GM12865 (cell line): ENCODE results near the gene TMEM9B.

ENCODE experiments used
- DNase-seq: peaks from one replicate; pipeline ENCODE4 v3.0.0; 2010; ENCODE audit warnings: low read depth
- H3K4me3 ChIP-seq: 2 replicates; pipeline ENCODE4 v1.5.1; 2011; ENCODE audit warnings: mild to moderate bottlenecking, low read depth, low read length, control low read depth
- TF ChIP-seq, protein P1 (sequence below): IDR thresholded peaks from 2 replicates; pipeline ENCODE4 v1.5.1; 2011; ENCODE audit warnings: low read length, control low read depth, low read depth, inconsistent platforms; ENCODE audit not compliant: insufficient read depth; ENCODE audit errors: missing control alignments

The TMEM9B gene

DNA sequence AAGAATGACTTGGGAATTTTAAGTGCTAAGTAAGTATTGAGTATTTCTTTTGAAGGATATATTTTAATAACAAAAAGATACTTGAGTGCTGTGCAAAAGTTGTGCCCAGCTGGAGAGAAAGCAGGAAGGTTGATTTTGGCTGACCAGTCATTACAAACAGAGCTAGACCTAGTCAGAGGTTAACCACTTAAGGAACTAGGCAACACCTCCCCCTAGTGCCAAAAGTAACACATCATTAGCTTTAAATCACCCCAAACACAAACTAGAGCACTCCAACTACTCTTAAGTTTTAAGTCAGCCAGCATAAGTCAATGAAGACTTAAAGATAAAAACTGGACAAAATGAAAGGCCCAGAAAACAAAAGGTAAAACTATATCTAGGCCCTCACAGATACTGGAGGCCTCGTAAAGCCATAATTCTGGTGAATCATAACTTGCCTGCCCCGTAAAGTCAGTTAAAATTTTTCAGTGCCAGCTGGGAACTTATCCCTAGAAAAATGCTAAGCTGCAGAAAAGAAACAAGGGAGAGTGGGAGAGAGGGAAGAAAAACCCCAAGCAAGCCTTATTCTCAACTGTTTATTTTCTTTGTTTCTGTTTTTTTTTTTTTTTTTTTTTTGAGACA, 4.6 kb downstream of the TMEM9B start:
- H3K4me3 ChIP-seq, result no peak overlapping the region
- TF ChIP-seq, protein P1, sequence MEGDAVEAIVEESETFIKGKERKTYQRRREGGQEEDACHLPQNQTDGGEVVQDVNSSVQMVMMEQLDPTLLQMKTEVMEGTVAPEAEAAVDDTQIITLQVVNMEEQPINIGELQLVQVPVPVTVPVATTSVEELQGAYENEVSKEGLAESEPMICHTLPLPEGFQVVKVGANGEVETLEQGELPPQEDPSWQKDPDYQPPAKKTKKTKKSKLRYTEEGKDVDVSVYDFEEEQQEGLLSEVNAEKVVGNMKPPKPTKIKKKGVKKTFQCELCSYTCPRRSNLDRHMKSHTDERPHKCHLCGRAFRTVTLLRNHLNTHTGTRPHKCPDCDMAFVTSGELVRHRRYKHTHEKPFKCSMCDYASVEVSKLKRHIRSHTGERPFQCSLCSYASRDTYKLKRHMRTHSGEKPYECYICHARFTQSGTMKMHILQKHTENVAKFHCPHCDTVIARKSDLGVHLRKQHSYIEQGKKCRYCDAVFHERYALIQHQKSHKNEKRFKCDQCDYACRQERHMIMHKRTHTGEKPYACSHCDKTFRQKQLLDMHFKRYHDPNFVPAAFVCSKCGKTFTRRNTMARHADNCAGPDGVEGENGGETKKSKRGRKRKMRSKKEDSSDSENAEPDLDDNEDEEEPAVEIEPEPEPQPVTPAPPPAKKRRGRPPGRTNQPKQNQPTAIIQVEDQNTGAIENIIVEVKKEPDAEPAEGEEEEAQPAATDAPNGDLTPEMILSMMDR, result peak; percentile 67
- DNase-seq, result peak; percentile 87

DNA sequence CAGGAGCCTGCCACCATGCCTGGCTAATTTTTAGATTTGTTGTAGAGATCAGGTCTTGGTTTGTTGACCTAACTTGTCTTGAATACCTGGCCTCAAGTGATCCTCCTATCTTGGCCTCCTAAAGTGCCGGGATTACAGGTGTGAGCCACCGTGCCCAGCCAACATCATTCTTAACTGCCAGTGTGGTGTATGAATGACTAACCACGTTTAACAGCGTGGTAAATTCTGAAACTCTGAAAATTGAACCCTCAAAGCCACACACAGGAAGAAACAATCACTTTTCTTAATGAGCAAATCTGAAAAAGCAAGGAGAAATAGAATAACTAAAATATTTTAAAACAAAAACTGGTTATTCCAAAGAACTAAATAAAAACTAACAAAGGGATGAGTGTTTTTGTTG, 7.4 kb downstream of the TMEM9B start:
- TF ChIP-seq, protein P1, result no peak
- no peak for DNase-seq
- H3K4me3 ChIP-seq, result no peak overlapping the region

DNA sequence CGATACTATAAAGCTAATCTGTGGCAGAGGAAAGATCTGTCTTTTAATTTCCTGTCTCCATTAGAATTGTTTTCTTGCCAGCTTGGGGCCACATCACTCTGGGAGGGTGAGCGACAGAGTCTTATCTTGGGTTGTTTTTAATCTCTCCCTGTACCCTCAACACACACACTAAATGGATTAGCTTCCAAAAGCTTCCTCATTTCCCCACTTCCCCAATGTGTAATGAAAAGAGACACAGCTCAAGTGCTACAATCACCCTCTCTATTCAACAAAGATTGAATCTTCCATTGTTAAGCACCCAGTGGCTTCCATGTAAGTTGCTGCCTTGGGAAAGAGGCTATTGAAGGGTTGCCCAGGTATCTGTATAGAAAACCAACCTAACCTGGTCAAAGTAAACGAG, 15.4 kb downstream of the TMEM9B start:
- TF ChIP-seq, protein P1, result no peak
- DNase-seq, result no peak
- no peak overlapping the region for H3K4me3 ChIP-seq

DNA sequence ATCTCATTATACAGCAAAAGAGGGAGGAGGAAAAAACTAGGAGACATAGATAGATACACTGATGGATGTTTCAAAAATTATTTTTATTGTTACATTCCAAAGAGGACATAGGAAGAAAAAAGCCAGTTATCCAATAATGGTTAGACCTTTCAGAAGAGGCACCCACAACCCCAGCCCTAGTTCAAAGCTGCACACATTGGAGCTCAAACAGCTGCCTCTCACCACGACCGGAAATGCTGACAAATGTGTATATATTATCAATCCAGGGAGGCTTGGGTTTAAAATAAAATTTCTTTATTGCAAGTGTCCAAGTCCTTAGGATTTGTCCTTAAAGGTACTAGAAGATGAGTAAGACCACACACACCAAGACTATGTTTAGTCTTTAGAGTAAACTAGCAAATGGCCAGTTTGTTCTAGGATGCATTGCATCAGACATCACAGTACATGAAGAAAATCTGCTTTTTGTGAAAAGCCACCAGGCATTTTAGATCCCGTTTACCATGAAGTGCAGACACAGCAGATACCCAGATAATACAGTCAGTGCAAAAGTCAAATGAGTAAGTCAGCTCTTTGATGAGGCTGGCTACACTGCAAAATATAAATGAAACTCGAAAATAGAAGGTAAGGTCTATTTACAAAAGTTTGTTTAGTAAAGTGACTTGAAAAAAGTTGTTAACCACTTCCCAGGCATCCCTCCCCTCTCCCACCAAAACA, 16.9 kb downstream of the TMEM9B start:
- no peak overlapping the region for H3K4me3 ChIP-seq
- TF ChIP-seq, protein P1, result no peak
- DNase-seq, result no peak

DNA sequence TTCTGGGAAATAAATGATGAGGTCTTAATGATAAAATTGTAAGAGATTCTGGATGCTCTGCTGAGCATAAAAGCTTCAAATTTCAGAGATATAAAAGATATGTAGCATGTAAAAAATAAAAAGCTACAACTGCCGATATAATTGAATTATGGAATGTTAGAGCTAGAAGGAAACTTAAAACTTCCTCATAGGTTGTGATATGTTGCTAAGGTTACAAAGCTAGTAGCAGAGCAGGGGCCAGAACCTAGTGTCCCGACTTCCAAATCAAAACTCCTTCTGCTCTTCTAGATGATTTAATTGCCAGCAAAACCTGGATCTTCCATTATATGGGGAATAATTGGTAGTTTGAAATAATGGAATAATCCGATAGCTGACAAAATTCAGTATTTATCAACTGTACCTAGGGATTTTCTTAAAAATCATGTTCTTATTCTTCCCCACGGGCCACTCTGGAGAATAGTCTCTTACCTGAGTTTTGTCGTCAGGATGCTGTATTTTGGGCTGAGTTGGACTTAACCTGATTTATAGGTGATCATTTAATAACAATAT, 21.6 kb downstream of the TMEM9B start, which contains the start of gene ASCL3:
ASCL3 (minus strand) TSS at position 499 of the 549 bp plus-strand sequence. CDS start 4,855 bp downstream, outside the sequence.
- H3K4me3 ChIP-seq, result no peak within 1 kb of the TSS
- TF ChIP-seq, protein P1, result no peak
- DNase-seq, result no peak

DNA sequence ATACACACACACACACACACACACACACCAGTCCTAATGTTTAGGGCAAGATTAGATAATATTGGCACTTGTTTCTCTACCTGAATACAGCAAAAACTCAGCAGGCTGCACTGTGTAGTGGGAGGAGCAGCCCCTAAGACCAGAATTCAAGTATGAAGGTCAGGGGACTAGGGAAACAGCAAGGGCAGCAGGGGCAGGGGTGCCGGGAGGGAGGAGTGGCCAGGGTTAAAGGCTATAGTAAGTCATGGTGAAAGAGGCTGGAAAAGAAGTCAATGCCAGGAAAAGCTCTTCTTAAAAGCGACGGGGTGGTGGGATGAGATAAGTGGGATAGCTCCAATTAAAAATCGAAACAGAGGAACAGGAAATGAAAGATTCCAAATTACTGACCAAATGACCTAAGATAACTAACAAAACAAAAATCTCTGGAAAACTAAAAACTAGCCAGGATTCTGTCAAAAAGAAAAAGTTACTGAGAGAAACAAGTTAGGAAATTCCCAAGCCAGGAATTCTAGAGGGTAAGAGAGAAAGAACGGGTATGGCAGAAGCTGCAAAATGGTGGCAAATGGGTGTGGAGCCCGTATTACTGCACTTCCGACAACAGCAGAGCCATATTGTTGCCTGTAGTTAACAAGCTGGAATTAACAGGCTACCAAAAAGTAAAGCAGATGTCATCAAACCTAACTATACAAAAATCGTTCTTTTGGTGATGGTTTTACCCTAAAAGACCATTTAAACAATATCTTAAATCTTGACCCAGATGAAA, 22.7 kb downstream of the TMEM9B start:
- TF ChIP-seq, protein P1, result no peak
- H3K4me3 ChIP-seq, result no peak overlapping the region
- DNase-seq, result no peak
